Activated T-cell treated with anti-CD3 and anti-CD28 coated beads, Interleukin-2, amount 50 U/mL, for 4 hours (primary cell): ENCODE results near the gene HOXD8. TPM values are rescaled to one million over a fixed set of nuclear protein-coding genes. Genes with fewer than 3 reads are reported as not detected.

Source experiments
- ATAC-seq, 2 donors: fragments of 200-7000 bp; cut with Tn5 transposase; one replicate each; pipeline ENCODE4 v1.10.0; 2021
- DNase-seq: peaks from one replicate; pipeline ENCODE4 v3.0.0-alpha.2; 2020
- H3K27me3 Mint-ChIP-seq: one replicate; pipeline ENCODE4 v1.8.0; 2021; ENCODE audit warnings: low read depth, mixed read lengths
- H3K36me3 Mint-ChIP-seq: one replicate; pipeline ENCODE4 v1.8.0; 2022; ENCODE audit warnings: mixed read lengths; ENCODE audit not compliant: insufficient read depth
- H3K4me1 Mint-ChIP-seq: one replicate; pipeline ENCODE4 v1.8.0; 2021; ENCODE audit warnings: low read depth, mixed read lengths
- H3K4me3 Mint-ChIP-seq: one replicate; pipeline ENCODE4 v1.8.0; 2021; ENCODE audit warnings: mild to moderate bottlenecking, moderate library complexity, mixed read lengths
- H3K9me3 Mint-ChIP-seq: one replicate; pipeline ENCODE4 v1.8.0; 2021; ENCODE audit warnings: mixed read lengths
- total RNA-seq, 3 donors: library from RNA; stranded (reverse); gene quantifications; one replicate each; pipeline ENCODE4 v1.2.1, GENCODE V29; 2021

Gene HOXD8
- total RNA-seq, 3 donors from 2014 or later, result 0.11 TPM; not detected in 2

- Mint-ChIP-seq H3K36me3 (no peaks in the 10 kb centered on the region), H3K4me3 (no peak overlapping the region), H3K4me1 (peaks cover 6% of the 10 kb centered on the region), H3K9me3 (no peaks in the 10 kb centered on the region), H3K27me3 (peaks cover 92% of the 10 kb centered on the region)
- DNase-seq (no peak), ATAC-seq (no peak)
Observed at GRCh38 chr2:176173567-176174381, 44.3 kb downstream of the HOXD8 start.

- ATAC-seq (no peak), DNase-seq (no peak)
- Mint-ChIP-seq H3K4me1 (peaks cover 6% of the 10 kb centered on the region), H3K27me3 (peaks cover 92% of the 10 kb centered on the region), H3K9me3 (no peaks in the 10 kb centered on the region), H3K36me3 (no peaks in the 10 kb centered on the region), H3K4me3 (no peak overlapping the region)
Observed at GRCh38 chr2:176174382-176174823, 44.9 kb downstream of the HOXD8 start.

GRCh38 chr2:176174824-176175708, 45.6 kb downstream of the HOXD8 start:
- no peak for DNase-seq
- peaks cover 92% of the 10 kb centered on the region for H3K27me3 Mint-ChIP-seq
- no peaks in the 10 kb centered on the region for H3K36me3 Mint-ChIP-seq
- H3K9me3 Mint-ChIP-seq, result no peaks in the 10 kb centered on the region
- peaks cover 6% of the 10 kb centered on the region for H3K4me1 Mint-ChIP-seq
- peak; percentile 19 to 30 for ATAC-seq
- H3K4me3 Mint-ChIP-seq, result no peak overlapping the region

GRCh38 chr2:176175709-176176607, 46.5 kb downstream of the HOXD8 start:
- DNase-seq (no peak), ATAC-seq (no peak)
- peaks cover 6% of the 10 kb centered on the region for H3K4me1 Mint-ChIP-seq

GRCh38 chr2:176177580-176178037, 48.1 kb downstream of the HOXD8 start:
- ATAC-seq, result no peak
- Mint-ChIP-seq H3K4me1 (peaks cover 6% of the 10 kb centered on the region), H3K4me3 (no peak overlapping the region)

More at GRCh38 chr2:176175709-176176607, 46.5 kb downstream of the HOXD8 start:
- H3K36me3 Mint-ChIP-seq, result no peaks in the 10 kb centered on the region
- H3K27me3 Mint-ChIP-seq, result peaks cover 93% of the 10 kb centered on the region
- H3K9me3 Mint-ChIP-seq, result no peaks in the 10 kb centered on the region
- H3K4me3 Mint-ChIP-seq, result no peak overlapping the region

GRCh38 chr2:176178038-176178756, 48.7 kb downstream of the HOXD8 start:
- peak; percentile 28 to 52 for ATAC-seq
- H3K9me3 Mint-ChIP-seq, result no peaks in the 10 kb centered on the region
- H3K4me1 Mint-ChIP-seq, result peaks cover 6% of the 10 kb centered on the region
- DNase-seq, result no peak
- H3K4me3 Mint-ChIP-seq, result no peak overlapping the region
- no peaks in the 10 kb centered on the region for H3K36me3 Mint-ChIP-seq
- H3K27me3 Mint-ChIP-seq, result peaks cover 83% of the 10 kb centered on the region

More at GRCh38 chr2:176177580-176178037, 48.1 kb downstream of the HOXD8 start:
- H3K9me3 Mint-ChIP-seq, result no peaks in the 10 kb centered on the region
- peaks cover 87% of the 10 kb centered on the region for H3K27me3 Mint-ChIP-seq
- DNase-seq, result no peak
- no peaks in the 10 kb centered on the region for H3K36me3 Mint-ChIP-seq

GRCh38 chr2:176178757-176179295, 49.3 kb downstream of the HOXD8 start:
- DNase-seq, result no peak
- Mint-ChIP-seq H3K4me3 (no peak overlapping the region), H3K4me1 (peaks cover 5% of the 10 kb centered on the region), H3K27me3 (peaks cover 84% of the 10 kb centered on the region), H3K9me3 (no peaks in the 10 kb centered on the region), H3K36me3 (no peaks in the 10 kb centered on the region)
- no peak for ATAC-seq

- Mint-ChIP-seq H3K36me3 (no peaks in the 10 kb centered on the region), H3K4me3 (no peak overlapping the region), H3K9me3 (no peaks in the 10 kb centered on the region), H3K27me3 (peaks cover 77% of the 10 kb centered on the region), H3K4me1 (no peaks in the 10 kb centered on the region)
- DNase-seq (no peak), ATAC-seq (no peak)
Observed at GRCh38 chr2:176181551-176181950, 52.0 kb downstream of the HOXD8 start.

Other genes with a start within 250 kb of the HOXD8 start
- gene LNPK, start 127.4 kb upstream of the HOXD8 start, total RNA-seq, result 10 to 100 TPM; 25.2 to 26.7 (median 25.6) TPM
- gene EVX2, start 45.7 kb upstream of the HOXD8 start, total RNA-seq, result not detected
- gene HOXD13, start 37.0 kb upstream of the HOXD8 start, total RNA-seq, result not detected
- gene HOXD12, start 29.9 kb upstream of the HOXD8 start, total RNA-seq, result not detected
- not detected for gene HOXD11, start 22.4 kb upstream of the HOXD8 start, total RNA-seq
- not detected for gene HOXD10, start 12.9 kb upstream of the HOXD8 start, total RNA-seq
- gene HOXD9, start 7.0 kb upstream of the HOXD8 start, total RNA-seq, result not detected
- not detected for gene HOXD4, start 21.8 kb downstream of the HOXD8 start, total RNA-seq
- not detected for gene HOXD3, start 27.6 kb downstream of the HOXD8 start, total RNA-seq
- not detected for gene HOXD1, start 59.0 kb downstream of the HOXD8 start, total RNA-seq
- 10 to 100 TPM; 29.9 to 35.1 (median 31.3) TPM for gene MTX2, start 139.7 kb downstream of the HOXD8 start, total RNA-seq